GM19240 (cell line): ENCODE measurements around the gene B3GAT1.

Experiments used
- DNase-seq: peaks from one replicate; pipeline ENCODE4 v3.0.0; 2011; ENCODE audit warnings: low spot score; ENCODE audit not compliant: insufficient read length

Gene B3GAT1

GRCh38 chr11:134338068-134338467 lies 74.0 kb downstream of the B3GAT1 start:
- no peak for DNase-seq

GRCh38 chr11:134337051-134337450 lies 75.0 kb downstream of the B3GAT1 start:
- DNase-seq, result no peak

- DNase-seq, result no peak
These were observed 77.1 kb downstream of the B3GAT1 start for GRCh38 chr11:134334796-134335571.

GRCh38 chr11:134333946-134334345 lies 78.1 kb downstream of the B3GAT1 start:
- no peak for DNase-seq

- DNase-seq, result no peak
These were observed 78.7 kb downstream of the B3GAT1 start for GRCh38 chr11:134333312-134333711.

GRCh38 chr11:134332782-134333181 lies 79.3 kb downstream of the B3GAT1 start:
- no peak for DNase-seq

GRCh38 chr11:134332189-134332631 lies 79.8 kb downstream of the B3GAT1 start:
- no peak for DNase-seq

- DNase-seq, result peak; percentile 36
These were observed 80.5 kb downstream of the B3GAT1 start, which contains the start of gene GLB1L2 for GRCh38 chr11:134331354-134332188. TSS of gene GLB1L2 (plus strand) at chr11:134331988. CDS start at chr11:134332062, 74 bp downstream.

GRCh38 chr11:134330611-134331353 lies 81.3 kb downstream of the B3GAT1 start:
- no peak for DNase-seq
